Stimulated activated CD4-positive, alpha-beta T cell treated with anti-CD3 and anti-CD28 coated beads, Interleukin-1b, Interleukin-23, amount 100 ng/mL, for 48 hours (primary cell): Measurements from ENCODE around the gene PPP1R2.

Experiments used
- DNase-seq: peaks from one replicate; pipeline ENCODE4 v3.0.0-alpha.2; 2020

PPP1R2 gene

DNA sequence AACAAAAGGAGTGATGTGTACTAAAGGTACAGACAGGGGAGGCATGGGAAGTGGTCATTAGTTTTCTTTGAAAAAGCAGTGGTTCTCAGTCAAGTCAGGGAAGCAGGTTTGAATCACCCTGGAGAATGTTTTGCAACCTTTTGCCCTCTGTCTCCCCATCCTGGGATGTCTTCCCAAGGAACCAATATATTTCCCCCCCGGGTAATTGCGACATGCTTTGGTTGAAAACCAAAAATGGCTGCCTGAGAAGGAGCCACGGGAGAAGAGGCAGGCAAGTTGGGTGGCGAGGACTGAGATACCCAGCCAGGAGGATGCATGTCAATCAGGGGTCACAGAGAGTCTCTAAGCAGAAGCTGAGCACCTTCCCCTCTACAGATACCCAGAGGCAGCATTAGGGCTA is 20.2 kb upstream of the PPP1R2 start:
- DNase-seq, result no peak

- DNase-seq, result no peak
Measured at GRCh38 chr3:195559723-195560409, 16.7 kb upstream of the PPP1R2 start.

- no peak for DNase-seq
Measured at GRCh38 chr3:195558602-195559001, 15.5 kb upstream of the PPP1R2 start.

DNA sequence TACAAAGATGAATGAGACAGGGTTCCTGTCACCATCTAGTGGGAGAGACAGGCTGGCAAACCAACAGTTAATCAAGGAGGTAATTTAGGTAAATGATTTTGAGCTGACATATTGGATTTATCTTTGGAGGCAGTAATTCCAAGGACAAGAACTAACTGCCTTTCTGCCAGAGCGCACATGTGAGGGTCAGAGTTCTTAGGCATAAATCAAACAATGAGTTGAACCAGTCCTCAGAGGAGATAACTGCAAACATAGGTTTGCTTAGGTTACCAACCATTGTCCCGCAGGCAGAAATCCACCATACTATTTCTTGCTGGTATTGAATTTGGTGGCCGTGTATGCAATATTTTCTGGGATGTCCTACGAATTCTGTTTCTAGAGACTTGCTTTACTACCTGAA is 14.2 kb upstream of the PPP1R2 start:
- no peak for DNase-seq

DNA sequence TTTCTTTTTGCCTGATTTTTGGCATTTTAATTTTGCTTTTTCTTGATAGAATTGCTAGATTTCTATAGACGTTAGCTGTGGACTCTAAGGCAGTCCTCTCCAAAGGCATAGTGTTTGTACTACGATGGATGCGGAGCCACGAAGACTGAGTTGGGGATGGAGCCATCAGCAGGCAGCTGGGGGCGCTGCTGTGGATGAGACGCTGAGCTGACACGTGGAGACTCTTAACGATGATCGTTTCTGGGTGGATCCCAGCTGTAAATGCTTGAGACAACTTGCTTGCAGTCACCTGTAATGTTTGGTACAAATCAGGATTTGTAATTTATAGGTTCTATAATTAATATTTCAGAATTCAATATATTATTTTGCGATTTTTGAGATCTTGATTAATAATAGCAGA is 13.3 kb upstream of the PPP1R2 start:
- DNase-seq, result peak; percentile 43

- peak; percentile 35 for DNase-seq
Measured at GRCh38 chr3:195555110-195555509, 12.0 kb upstream of the PPP1R2 start.

- no peak for DNase-seq
Measured at GRCh38 chr3:195554458-195554857, 11.3 kb upstream of the PPP1R2 start.

DNA sequence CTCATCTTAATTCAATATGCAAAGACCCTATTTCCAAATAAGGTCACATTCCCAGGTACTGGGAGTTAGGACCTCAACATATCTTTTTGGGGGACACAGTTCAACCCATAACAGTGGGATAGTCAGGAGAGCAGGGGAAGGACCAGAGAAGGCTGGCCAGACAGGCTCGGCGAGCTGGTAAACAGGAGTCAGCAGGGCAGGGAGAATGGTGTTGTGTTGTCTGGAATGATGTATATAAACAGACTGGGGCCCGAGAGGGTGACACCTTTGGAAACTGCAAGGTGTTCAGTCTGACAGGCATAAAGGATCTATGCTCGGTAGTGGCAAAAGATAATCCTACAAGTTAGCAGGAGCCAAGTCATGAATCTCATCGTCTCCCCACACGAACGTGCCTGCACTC is 10.1 kb upstream of the PPP1R2 start:
- DNase-seq, result no peak

DNA sequence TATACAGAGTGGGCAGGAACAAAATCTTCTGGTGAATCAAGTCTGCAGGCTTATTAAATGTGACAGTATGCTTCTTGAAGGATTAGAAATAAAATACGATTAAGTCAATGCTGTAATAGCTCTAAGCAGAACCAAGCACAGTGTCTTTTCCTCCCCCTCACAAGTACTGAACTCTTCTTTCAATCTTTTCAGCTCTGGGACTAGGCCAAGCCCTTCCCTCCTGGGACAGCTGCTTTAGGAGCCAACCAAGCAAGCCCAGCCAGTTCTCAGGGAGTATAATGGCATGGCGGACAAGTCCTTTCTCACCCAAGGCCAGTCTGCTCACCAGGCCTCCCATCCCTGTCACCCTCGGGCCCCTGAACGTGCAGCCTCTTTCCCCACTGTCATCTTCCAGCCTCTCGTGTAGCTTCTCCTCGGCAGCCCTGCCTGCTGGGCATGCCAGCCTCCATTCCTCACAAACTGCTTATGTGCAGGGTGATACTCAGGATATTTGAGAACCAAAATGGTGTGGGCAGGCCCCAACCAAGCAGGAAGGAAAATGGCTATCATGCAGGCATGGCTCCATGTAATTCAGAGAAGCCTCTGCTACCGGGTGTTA is 8.4 kb upstream of the PPP1R2 start:
- DNase-seq, result no peak

GRCh38 chr3:195550723-195551122 is 7.6 kb upstream of the PPP1R2 start:
- DNase-seq, result no peak

DNA sequence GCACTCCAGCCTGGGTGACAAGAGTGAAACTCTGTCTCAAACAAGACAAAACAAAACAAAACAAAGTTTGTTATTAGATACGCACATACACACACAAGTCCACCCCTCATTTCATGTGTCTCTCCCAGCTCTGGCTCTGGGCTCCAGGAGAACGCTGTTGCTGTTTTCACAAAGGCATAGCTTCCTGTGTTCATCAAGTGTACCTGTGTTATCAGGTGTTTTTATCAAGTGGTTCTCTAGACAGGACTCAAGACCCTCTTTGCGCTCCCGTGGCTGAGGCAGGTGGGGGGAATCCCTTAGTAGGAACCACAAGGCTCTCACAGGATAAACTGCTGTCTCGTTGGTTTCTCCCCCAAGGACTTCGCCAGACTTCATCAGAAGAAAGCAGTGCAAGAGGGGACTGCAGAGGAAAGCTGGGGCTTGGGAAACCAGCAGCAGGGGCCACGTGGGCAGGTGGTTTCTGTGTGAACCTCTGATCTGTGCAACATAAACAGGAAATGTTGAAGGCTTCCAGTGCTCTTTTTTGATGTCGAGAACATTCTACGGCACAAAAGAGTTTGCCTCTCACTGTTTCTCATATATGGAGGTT is 6.9 kb upstream of the PPP1R2 start:
- DNase-seq, result peak; percentile 64

GRCh38 chr3:195548987-195549386 is 5.9 kb upstream of the PPP1R2 start:
- no peak for DNase-seq

- DNase-seq, result no peak
Measured at GRCh38 chr3:195548501-195548900, 5.4 kb upstream of the PPP1R2 start.

DNA sequence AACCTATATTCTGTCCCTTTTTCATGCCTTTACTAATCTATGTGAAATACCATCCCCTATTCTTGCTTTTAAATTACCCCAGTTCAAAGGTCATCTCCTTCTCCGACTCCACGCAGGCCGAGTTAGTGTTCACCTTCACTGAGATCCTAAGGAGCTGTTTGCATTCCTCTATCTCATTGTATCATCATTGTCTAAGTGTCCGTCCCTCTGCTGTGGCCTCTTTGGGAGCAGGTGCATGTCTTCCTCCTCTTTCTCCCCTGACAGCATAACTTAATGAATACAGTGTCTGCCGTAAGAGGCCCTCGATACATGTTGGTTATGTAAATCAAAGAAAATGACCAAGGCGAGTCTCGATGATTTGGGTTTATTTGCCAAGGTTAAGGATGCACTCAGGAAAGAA is 4.9 kb upstream of the PPP1R2 start:
- no peak for DNase-seq

DNA sequence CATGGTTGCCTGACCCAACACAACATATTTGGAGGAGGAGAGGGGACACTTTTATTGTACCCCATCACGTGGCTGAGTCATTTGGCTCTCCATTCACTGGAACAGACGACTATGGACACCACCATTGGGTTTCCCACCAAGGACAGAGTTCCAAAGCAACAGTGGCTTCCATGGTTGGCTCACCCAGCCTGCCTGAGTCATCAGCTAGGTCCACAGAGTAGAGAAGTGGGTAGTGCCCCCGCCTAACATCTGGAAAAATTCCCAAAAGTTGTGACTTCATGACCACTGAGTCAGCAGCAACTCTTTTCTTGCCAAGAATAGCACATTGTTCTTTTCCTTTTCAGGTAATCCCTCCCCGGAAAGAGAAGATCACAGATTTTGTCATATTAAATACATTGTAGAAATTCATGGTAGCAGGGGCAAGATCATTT is 3.0 kb upstream of the PPP1R2 start:
- DNase-seq, result peak; percentile 30

DNA sequence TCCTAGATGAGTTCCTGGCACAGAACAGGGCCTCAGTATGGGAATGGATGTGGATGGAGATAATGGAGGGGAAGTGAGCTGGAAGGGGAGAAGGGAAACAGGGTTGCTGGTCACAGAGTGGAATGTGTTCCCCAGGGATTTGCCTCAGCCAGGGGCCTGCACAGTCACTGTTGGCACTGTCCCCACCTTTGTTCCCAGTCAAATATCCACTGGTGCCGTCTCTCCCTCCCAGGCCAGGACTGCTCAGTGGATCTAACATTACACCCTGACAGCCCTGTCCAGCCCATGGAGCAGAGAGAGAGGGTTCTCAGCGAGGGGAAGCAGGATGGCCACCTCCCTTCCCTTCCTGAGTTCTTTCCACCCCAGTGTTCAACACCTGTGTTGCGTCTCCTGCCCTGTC is 1.5 kb upstream of the PPP1R2 start:
- no peak for DNase-seq

DNA sequence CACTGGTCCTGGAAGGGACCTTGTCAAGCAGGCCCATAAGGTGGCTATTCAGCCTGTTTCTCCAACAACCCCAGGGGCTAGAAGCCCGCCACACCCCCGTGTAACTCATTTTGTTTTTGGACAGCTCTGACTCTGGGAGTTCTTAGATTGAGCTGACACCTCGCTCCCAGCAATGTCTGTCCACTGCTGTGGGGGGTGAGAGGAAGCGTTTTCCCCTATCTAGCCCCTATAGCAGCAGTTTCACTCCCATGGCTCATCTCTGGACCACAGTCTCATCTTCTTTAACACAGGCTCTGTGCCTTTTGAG is 1.1 kb upstream of the PPP1R2 start:
- DNase-seq, result no peak

GRCh38 chr3:195543500-195544229 is 540 bp upstream of the PPP1R2 start:
- peak; percentile 29 for DNase-seq

- DNase-seq, result no peak
Measured at GRCh38 chr3:195542316-195542697, 818 bp downstream of the PPP1R2 start.

DNA sequence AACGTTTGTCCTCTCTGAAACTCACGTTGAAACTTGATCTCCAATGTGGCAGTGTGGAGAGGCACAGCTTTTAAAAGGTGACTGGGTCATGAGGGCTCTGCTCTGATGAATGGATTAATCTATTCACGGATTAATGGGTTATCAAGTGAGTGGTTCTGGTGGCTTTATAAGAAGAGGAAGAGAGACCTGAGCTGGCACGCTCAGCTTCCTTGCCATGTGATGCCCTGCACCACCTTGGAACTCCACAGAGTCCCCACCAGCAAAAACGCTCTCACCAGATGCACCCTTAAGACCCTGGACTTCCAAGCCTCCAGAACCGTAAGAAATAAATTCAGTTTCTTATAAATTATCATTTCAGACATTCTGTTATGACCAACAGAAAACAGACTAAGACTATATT is 2.6 kb downstream of the PPP1R2 start:
- DNase-seq, result no peak

DNA sequence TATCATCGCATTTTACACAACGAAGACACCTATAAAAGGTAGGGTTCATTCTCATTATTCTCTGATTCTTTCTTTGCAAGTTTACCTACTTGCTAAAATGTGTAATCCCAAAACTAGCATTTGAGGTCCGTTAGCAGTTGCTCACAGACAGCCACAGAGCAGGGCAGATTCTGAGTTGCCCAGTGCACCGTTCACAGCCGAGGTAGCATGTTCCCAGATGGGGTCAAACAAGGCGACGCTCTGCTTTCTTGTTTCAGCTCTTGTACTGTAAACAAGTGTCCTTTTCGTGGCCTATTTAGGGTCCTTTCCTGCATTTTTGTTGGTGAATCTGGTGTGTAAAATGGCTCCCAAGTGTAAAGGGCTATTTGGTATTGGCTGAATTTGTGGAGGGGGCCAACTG is 3.1 kb downstream of the PPP1R2 start:
- DNase-seq, result peak; percentile 59

- no peak for DNase-seq
Measured at GRCh38 chr3:195539479-195539878, 3.6 kb downstream of the PPP1R2 start.

DNA sequence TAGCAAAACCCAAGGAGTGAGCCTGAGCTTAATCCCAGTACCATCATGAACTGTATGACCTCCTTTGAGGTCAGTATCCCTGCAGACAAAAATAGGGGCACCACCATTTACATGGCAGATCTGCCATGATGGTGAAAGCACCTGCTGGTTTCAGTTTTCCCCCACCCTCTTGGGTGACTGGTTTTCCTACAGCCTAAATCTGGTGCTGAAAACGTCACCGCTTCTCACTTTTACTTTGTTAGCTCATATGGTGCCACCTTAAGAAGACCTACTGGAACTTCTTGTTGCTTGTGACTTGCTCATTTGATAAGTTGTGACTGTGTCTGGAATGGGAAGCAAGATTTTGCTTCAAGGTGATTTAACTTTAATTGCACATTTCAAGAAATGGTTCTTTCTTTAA is 5.1 kb downstream of the PPP1R2 start:
- peak; percentile 70 for DNase-seq

DNA sequence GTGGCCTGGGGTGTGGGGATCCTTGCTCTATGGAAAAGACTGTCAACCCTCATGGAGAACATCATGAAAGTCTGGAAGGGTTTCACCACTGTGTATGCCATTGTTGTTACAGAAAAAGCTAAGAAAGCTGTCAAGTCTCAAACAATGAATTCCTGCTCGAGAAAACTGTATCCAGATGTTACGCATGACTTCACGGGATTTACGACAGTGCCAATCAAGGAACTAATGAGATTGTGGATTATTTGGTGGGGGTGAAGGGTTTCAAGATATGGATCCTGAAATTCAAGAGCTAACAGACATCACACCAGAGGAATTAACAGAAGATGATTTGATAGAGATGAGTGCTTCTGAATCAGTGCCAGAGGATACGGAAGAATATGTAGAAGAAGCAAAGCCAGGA is 7.8 kb downstream of the PPP1R2 start:
- no peak for DNase-seq
